Endothelial cell of umbilical vein (primary cell): ENCODE data around the gene KLHL10. TPM values are rescaled to one million over a fixed set of nuclear protein-coding genes. Genes with fewer than 3 reads are reported as not detected.

Source experiments
- BruUV-seq: library from RNA; stranded (reverse); fragments of 400-500 nt; replicated peaks from 2 replicates; lab custom pipeline; 2021; lab: Mats Ljungman, UMichigan
- CTCF ChIA-PET: fragments of 300-600, 350-600 bp; sonication (Branson Sonifier 250); formaldehyde crosslinking; loops from one replicate; lab custom pipeline; 2021; ENCODE audit warnings: antibody characterized with exemption, inconsistent platforms; lab: Charles Lee
- POLR2A ChIA-PET: fragments of 300-600, 350-600 bp; sonication (Branson Sonifier 250); formaldehyde crosslinking; loops from one replicate; lab custom pipeline; 2021; ENCODE audit warnings: antibody characterized with exemption, inconsistent platforms; lab: Charles Lee
- DNase-seq: peaks from one replicate; pipeline ENCODE4 v3.0.0-alpha.2; 2011; ENCODE audit warnings: low read depth, low spot score
- FAIRE-seq: peaks from 2 replicates; lab custom pipeline; 2011; peaks lifted over from hg19 to GRCh38; lab: Jason Lieb, UNC
- H2AFZ ChIP-seq: 2 replicates; pipeline ENCODE4 v1.6.0; 2012; ENCODE audit warnings: low read depth, low read length, control low read depth, inconsistent platforms
- H3K27ac ChIP-seq: 2 replicates; pipeline ENCODE4 v1.5.1; 2011; ENCODE audit warnings: low read depth, mild to moderate bottlenecking, control low read depth, low read length, moderate library complexity; ENCODE audit not compliant: insufficient read depth
- H3K27me3 ChIP-seq, 2 experiments: 2 replicates each; pipeline versions ENCODE4 v1.6.0 to v1.6.1; 2011; ENCODE audit warnings: low read length in 2 of 2, mixed read lengths in 1 of 2; ENCODE audit not compliant: control insufficient read depth in 2 of 2, insufficient read depth in 2 of 2
- H3K36me3 ChIP-seq, 2 experiments: 2 replicates in 1 of 2; 3 replicates in 1 of 2; pipeline ENCODE4 v1.5.1; 2011; ENCODE audit warnings: low read length in 2 of 2, mild to moderate bottlenecking in 1 of 2, moderate library complexity in 1 of 2; ENCODE audit not compliant: control insufficient read depth in 2 of 2, insufficient read depth in 2 of 2; ENCODE audit errors: extremely low read depth in 1 of 2
- H3K4me1 ChIP-seq: 3 replicates; pipeline ENCODE4 v1.5.1; 2011; ENCODE audit warnings: mild to moderate bottlenecking, low read length; ENCODE audit not compliant: control insufficient read depth, insufficient read depth; ENCODE audit errors: extremely low read depth
- H3K4me2 ChIP-seq: 2 replicates; pipeline ENCODE4 v1.6.1; 2011; ENCODE audit warnings: low read length, control low read depth, mixed read lengths; ENCODE audit not compliant: insufficient read depth
- H3K4me3 ChIP-seq, 3 experiments: fragments of 200-600 bp in 1 of 3; sonication (generic), shearing (Covaris generic) in 1 of 3; replicated peaks in 1 of 3; 2 replicates each; pipeline ENCODE4 v1.5.1; 2011 to 2016; ENCODE audit warnings: control low read depth in 3 of 3, low read length in 3 of 3, mild to moderate bottlenecking in 2 of 3, inconsistent platforms in 1 of 3, low read depth in 1 of 3, moderate library complexity in 1 of 3; ENCODE audit not compliant: insufficient read depth in 1 of 3
- H3K79me2 ChIP-seq: 2 replicates; pipeline ENCODE4 v1.6.0; 2012; ENCODE audit warnings: low read length, inconsistent platforms; ENCODE audit not compliant: control insufficient read depth, insufficient read depth
- H3K9ac ChIP-seq: replicated peaks from 2 replicates; pipeline ENCODE3; 2011; ENCODE audit warnings: low read length, control low read depth; ENCODE audit not compliant: insufficient read depth; ENCODE audit errors: extremely low read depth
- H3K9me1 ChIP-seq: replicated peaks from 3 replicates; pipeline ENCODE4 v1.6.0; 2011; ENCODE audit warnings: mild to moderate bottlenecking, low read length; ENCODE audit not compliant: control insufficient read depth, insufficient read depth; ENCODE audit errors: extremely low read depth
- H3K9me3 ChIP-seq: replicated peaks from 2 replicates; pipeline ENCODE4 v1.5.1; 2012; ENCODE audit warnings: low read length, inconsistent platforms; ENCODE audit not compliant: control insufficient read depth, insufficient read depth
- H4K20me1 ChIP-seq: replicated peaks from 2 replicates; pipeline ENCODE3; 2011; ENCODE audit warnings: mild to moderate bottlenecking, low read length; ENCODE audit not compliant: control insufficient read depth, insufficient read depth; ENCODE audit errors: extremely low read depth
- EZH2 ChIP-seq: IDR thresholded peaks from 2 replicates; pipeline ENCODE4 v1.6.1; 2012; ENCODE audit warnings: borderline replicate concordance, low read depth, mild to moderate bottlenecking, moderate library complexity, low read length, inconsistent platforms; ENCODE audit not compliant: severe bottlenecking
- FOS ChIP-seq: IDR thresholded peaks from 2 replicates; pipeline ENCODE4 v1.6.1; 2011; ENCODE audit warnings: mild to moderate bottlenecking, low read length, moderate library complexity, borderline replicate concordance; ENCODE audit not compliant: insufficient read depth
- JUN ChIP-seq: IDR thresholded peaks from 2 replicates; pipeline ENCODE4 v1.6.1; 2011; ENCODE audit warnings: borderline replicate concordance, low read depth; ENCODE audit not compliant: insufficient read length, insufficient read depth
- MYC ChIP-seq: IDR thresholded peaks from one replicate; pipeline ENCODE4 v1.6.1; 2011; ENCODE audit warnings: mild to moderate bottlenecking, low read depth, low read length
- POLR2A ChIP-seq: IDR thresholded peaks from 2 replicates; pipeline ENCODE4 v1.6.1; 2012; ENCODE audit warnings: low read depth, mild to moderate bottlenecking, control low read depth, low read length
- POLR2AphosphoS5 ChIP-seq: IDR thresholded peaks from 2 replicates; pipeline ENCODE4 v1.6.1; 2012; ENCODE audit warnings: low read depth, mild to moderate bottlenecking, control low read depth, low read length, moderate library complexity; ENCODE audit not compliant: insufficient read depth
- dilution Hi-C: fragments of 300-500 bp; cut with MboI; formaldehyde crosslinking; loops from one replicate; pipeline ENCODE4 v1.15.0; 2019; ENCODE audit warnings: low sequenced_read_pairs; ENCODE audit not compliant: extremely low pct_ligation_motif_present
- intact Hi-C: fragments of 100-400 bp; cut with micrococcal nuclease; formaldehyde crosslinking; loops from one replicate; pipeline ENCODE4 v1.10.0; 2022
- polyA plus RNA-seq, 4 experiments: library from polyadenylated mRNA; depleted of rRNA in 3 of 4; stranded (reverse) in 3 of 4; unstranded in 1 of 4; fragments of >200 nt; gene quantifications; 2 replicates each; pipeline versions ENCODE4 v1.2.1 to v1.2.3, GENCODE V29; 2011 to 2012; ENCODE audit warnings: missing spikeins in 1 of 4
- total RNA-seq: library from RNA; stranded (reverse); gene quantifications from 2 replicates; pipeline ENCODE4 v1.2.3, GENCODE V29; 2021
- TF ChIP-seq, protein P1 (sequence below): IDR thresholded peaks from 2 replicates; pipeline ENCODE4 v1.6.1; 2011; ENCODE audit not compliant: insufficient read depth, insufficient read length

The KLHL10 gene
- total and polyA plus RNA-seq, 2 donors (not counting 3 experiments of a cell fraction or from before 2014, with no cell fraction given) = 0.10 TPM; not detected in 1

DNA sequence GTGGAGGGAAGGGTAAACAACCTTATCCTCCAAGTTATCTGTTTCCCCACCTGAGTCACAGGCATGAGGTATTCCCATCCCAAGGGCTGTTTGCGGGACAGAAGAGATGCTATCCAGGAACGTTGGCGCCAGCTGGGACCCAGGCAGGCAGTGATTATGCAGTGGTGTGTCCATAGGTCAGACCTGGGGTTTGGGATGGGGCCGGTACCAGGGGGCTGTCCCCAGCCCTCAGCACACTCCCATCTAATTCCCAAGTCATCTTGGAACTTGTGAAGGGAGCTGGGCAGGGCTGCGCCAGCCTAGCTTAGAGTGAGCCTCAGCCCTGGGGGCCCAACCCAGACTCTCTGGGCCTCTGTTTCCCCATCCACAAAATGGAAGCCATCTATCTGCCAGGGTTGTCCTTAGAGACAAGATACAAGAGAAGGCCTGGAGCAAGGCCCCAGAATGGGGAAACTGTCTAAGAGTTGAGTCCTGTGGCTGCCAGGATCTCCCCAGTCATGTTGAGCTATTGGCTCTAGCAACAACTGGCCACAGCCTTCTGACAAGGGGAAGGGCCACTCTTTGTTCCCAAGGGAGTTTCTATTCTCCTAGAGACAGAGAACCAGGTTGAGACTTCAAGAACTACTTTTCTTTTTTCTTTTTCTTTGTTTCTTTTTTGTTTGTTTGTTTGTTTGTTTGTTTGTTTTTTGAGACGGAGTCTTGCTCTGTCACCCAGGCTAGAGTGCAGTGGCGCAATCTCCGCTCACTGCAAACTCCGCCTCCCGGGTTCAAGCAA, 41.3 kb upstream of the KLHL10 start:
- Histone ChIP-seq H3K27me3 (no peaks in the 10 kb centered on the region), H2AFZ (no peak overlapping the region), H3K27ac (no peak overlapping the region), H3K79me2 (no peaks in the 10 kb centered on the region), H3K36me3 (no peaks in the 10 kb centered on the region), H3K9me3 (no peaks in the 10 kb centered on the region), H3K9me1 (no peaks in the 10 kb centered on the region), H3K4me3 (no peak overlapping the region), H4K20me1 (no peaks in the 10 kb centered on the region), H3K4me2 (no peak overlapping the region), H3K4me1 (peaks cover 22% of the 10 kb centered on the region), H3K9ac (no peak overlapping the region)
- BruUV-seq = no TSS peak
- TF ChIP-seq MYC (no peak), EZH2 (no peak), POLR2A (no peak)
- TF ChIP-seq, protein P1, sequence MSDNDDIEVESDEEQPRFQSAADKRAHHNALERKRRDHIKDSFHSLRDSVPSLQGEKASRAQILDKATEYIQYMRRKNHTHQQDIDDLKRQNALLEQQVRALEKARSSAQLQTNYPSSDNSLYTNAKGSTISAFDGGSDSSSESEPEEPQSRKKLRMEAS = no peak
- dilution Hi-C loops = no loop called here
- FAIRE-seq (no peak), DNase-seq (no peak)
- ChIA-PET CTCF (interaction anchor here (0.8 to 9.8 kb wide), 6 partner anchors 10 to 65 kb away, joined by 3 to 98 read pairs (median 6); partner anchors contain the start of genes FKBP10, JUP and P3H4), POLR2A (interaction anchor here (1.0 kb wide), 1 partner anchor 10 kb away, joined by 3 read pairs; the partner anchor contains the start of gene JUP)
- intact Hi-C loops = no loop called here

DNA sequence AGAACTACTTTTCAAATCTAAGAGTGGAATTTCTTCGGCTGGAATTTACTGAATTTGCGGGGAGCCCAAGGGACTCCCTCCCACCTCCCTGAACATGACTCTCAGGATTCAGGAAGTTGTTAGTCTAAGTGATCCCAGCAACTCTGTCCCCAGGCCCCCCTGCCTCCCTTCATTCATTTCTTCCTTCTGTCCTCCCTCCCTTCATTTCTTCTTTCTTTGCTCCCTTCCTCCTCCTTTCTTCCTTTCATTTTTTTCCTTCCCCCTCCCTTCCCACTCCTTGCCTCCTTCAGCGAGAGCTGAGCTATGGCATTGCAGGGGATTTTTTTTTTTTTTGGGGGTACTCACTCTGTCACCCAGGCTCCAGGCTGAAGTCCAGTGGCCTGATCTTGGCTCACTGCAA, 40.2 kb upstream of the KLHL10 start:
- no TSS peak for BruUV-seq
- intact Hi-C loops = no loop called here
- Histone ChIP-seq H3K36me3 (no peaks in the 10 kb centered on the region), H3K9ac (no peak overlapping the region), H3K27ac (no peak overlapping the region), H2AFZ (no peak overlapping the region), H4K20me1 (no peaks in the 10 kb centered on the region), H3K79me2 (no peaks in the 10 kb centered on the region), H3K4me2 (no peak overlapping the region), H3K4me3 (no peak overlapping the region), H3K27me3 (no peaks in the 10 kb centered on the region), H3K9me1 (no peaks in the 10 kb centered on the region), H3K9me3 (no peaks in the 10 kb centered on the region), H3K4me1 (peaks cover 25% of the 10 kb centered on the region)
- CTCF ChIA-PET = interaction anchor here (0.8 to 9.8 kb wide), 4 partner anchors 8 to 24 kb away, joined by 5 to 98 read pairs (median 36); partner anchors contain the start of gene JUP
- no peak for FAIRE-seq
- DNase-seq = no peak
- dilution Hi-C loops = no loop called here
- POLR2A ChIA-PET = interaction anchor here (2.0 kb wide), 1 partner anchor 11 kb away, joined by 9 read pairs; the partner anchor contains the start of gene JUP
- TF ChIP-seq JUN (no peak), POLR2AphosphoS5 (no peak), FOS (no peak), MYC (no peak), POLR2A (no peak), EZH2 (no peak)
- TF ChIP-seq, protein P1 = no peak
